GM12872 (cell line): ENCODE results near the gene HEY2.

Experiments
- CTCF ChIP-seq: IDR thresholded peaks from 3 replicates; pipeline ENCODE4 v1.5.1; 2011; ENCODE audit warnings: low read depth, mild to moderate bottlenecking, low read length, moderate library complexity; ENCODE audit not compliant: insufficient read depth

Gene HEY2

DNA sequence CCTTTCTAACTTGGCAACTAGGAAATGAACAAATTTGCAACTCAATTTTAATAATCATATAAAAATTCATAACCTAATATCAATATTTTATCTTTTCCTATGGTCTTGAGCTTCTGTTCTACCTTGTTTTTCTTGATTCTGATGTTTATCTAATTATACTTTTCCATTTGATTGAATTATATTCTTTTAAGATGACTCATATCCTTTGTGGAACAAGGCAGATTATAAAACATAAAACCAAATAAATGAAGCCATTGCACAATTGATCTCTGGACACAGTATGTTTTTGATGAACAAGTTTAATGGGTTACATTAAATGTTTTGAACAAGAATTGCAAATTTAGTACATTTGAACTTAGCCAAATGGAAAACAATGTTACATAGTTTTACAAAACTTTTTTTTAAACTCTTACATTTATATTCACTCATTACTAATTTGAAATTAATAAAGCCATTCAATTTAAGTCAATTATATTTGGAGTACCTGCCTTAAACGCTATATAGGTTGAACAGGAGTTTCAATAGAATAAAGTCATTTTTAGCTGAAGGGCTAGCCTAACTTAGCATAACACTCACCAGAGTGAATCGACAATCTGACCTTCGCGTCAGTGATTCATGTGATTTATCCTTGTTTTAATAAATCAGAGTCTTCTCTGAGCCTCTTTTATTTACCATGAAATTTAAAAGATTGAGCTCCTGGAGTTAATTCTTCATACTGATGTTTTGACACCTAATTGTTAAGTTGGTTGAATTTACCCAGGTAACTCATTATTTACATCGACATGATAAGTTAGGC, 45.1 kb downstream of the HEY2 start:
- no peak for TF ChIP-seq CTCF

- no peak for TF ChIP-seq CTCF
These were observed 45.9 kb downstream of the HEY2 start for GRCh38 chr6:125795301-125795700.

DNA sequence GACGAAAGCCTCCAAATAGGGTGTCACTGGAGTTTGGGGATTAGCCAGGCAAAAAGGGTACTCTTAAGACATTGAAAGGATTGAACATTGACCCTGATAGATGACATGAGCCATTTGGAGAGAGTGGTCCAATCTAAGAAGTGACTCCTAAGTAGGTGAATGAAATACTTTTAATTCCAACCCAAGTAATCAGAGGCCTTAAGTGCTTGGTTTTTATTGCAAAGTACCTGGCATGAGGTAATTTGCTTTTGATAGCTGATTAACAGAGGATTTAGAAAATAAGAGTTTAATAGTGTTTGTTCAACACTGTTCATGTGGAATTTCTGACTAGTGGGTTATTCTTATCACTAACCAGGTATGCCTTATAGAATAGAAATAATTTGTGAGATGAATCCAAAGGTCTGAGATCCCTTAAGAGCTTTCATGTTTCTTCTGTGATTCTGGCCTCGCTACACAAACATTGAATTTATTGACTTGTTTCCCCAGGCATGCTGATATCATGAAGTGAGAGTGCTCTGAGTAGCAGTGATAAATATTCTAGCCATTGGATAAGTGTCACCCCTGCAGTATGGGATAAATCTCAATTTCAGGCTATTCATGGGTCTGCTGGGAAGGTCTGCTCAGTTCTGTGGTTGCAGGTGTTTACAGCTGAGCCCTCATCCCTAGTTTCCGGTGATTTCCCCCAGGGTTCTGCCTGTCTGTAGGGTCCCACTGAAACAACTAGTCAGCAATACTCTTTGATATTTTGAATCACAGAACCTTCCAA, 47.9 kb downstream of the HEY2 start:
- TF ChIP-seq CTCF: no peak

GRCh38 chr6:125797886-125798444, 48.5 kb downstream of the HEY2 start:
- TF ChIP-seq CTCF: no peak

GRCh38 chr6:125798734-125799508, 49.5 kb downstream of the HEY2 start:
- no peak for TF ChIP-seq CTCF

- no peak for TF ChIP-seq CTCF
These were observed 53.0 kb downstream of the HEY2 start for GRCh38 chr6:125802383-125802782.

DNA sequence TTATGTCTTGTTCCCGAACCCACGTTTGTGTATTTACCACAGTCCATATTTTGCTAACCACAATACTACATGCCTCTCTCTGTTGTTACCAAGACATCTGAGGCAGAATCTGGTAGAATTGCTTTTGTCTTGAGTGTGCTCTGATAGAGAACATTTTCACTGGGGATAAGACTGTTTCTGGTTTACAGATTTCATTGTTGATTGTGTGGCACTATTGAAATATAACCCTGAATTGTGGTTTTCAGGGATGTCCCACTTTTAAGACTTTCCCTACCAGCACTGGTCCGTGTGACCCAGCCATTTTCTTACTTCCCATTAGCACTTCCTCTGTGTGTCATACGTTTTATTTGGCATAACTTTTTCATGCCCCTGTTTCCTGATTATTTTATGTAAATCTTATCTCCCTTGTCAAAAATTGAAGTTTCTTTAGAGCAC, 53.5 kb downstream of the HEY2 start:
- TF ChIP-seq CTCF: no peak
